Panc1 (cell line): ENCODE results near the gene DPH6.

ENCODE experiments used
- POLR2AphosphoS5 ChIP-seq: IDR thresholded peaks from 2 replicates; pipeline ENCODE4 v1.6.1; 2012; ENCODE audit warnings: mild to moderate bottlenecking, low read depth, low read length, moderate library complexity
- SIN3A ChIP-seq: IDR thresholded peaks from 2 replicates; pipeline ENCODE4 v1.6.1; 2012; ENCODE audit warnings: low read depth, mild to moderate bottlenecking, low read length, moderate library complexity, borderline replicate concordance; ENCODE audit not compliant: insufficient read depth
- TCF7L2 ChIP-seq: IDR thresholded peaks from 2 replicates; pipeline ENCODE4 v1.6.1; 2011; ENCODE audit warnings: mild to moderate bottlenecking, low read depth, low read length, inconsistent platforms
- TF ChIP-seq, protein P1 (sequence below): fragments of 450-650 bp; IDR thresholded peaks from 2 replicates; pipeline ENCODE4 v1.5.1; 2017; ENCODE audit warnings: mild to moderate bottlenecking
- TF ChIP-seq, protein P2 (sequence below), 2 experiments: IDR thresholded peaks; 2 replicates each; pipeline ENCODE4 v1.6.1; 2011 to 2012; ENCODE audit warnings: low read depth in 2 of 2, control low read depth in 1 of 2, low read length in 1 of 2, mild to moderate bottlenecking in 1 of 2, moderate library complexity in 1 of 2; ENCODE audit not compliant: insufficient read depth in 1 of 2

DNA sequence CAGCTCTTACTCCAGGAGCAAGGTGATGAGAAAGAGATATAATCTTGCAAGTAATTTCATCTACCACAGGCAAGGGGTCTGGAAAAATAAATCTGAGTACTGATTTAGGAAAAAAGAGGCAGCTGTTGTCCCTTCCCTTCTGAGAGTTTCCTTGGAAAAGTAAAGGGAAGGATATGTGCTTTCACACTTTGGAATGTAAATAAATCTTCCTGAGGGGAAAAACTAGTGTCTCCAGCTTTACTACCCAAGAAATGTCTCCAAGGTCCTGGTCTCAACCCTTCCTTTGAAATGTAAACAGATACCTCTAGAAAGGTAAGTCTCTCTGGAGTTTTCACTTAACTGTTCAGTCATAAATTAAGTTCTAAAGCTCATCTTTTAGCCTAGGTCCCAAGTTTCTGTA, 102.6 kb downstream of the DPH6 start:
- TF ChIP-seq POLR2AphosphoS5 (no peak), TCF7L2 (no peak), SIN3A (no peak)
- TF ChIP-seq, protein P1, sequence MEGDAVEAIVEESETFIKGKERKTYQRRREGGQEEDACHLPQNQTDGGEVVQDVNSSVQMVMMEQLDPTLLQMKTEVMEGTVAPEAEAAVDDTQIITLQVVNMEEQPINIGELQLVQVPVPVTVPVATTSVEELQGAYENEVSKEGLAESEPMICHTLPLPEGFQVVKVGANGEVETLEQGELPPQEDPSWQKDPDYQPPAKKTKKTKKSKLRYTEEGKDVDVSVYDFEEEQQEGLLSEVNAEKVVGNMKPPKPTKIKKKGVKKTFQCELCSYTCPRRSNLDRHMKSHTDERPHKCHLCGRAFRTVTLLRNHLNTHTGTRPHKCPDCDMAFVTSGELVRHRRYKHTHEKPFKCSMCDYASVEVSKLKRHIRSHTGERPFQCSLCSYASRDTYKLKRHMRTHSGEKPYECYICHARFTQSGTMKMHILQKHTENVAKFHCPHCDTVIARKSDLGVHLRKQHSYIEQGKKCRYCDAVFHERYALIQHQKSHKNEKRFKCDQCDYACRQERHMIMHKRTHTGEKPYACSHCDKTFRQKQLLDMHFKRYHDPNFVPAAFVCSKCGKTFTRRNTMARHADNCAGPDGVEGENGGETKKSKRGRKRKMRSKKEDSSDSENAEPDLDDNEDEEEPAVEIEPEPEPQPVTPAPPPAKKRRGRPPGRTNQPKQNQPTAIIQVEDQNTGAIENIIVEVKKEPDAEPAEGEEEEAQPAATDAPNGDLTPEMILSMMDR = no peak
- TF ChIP-seq, protein P2, sequence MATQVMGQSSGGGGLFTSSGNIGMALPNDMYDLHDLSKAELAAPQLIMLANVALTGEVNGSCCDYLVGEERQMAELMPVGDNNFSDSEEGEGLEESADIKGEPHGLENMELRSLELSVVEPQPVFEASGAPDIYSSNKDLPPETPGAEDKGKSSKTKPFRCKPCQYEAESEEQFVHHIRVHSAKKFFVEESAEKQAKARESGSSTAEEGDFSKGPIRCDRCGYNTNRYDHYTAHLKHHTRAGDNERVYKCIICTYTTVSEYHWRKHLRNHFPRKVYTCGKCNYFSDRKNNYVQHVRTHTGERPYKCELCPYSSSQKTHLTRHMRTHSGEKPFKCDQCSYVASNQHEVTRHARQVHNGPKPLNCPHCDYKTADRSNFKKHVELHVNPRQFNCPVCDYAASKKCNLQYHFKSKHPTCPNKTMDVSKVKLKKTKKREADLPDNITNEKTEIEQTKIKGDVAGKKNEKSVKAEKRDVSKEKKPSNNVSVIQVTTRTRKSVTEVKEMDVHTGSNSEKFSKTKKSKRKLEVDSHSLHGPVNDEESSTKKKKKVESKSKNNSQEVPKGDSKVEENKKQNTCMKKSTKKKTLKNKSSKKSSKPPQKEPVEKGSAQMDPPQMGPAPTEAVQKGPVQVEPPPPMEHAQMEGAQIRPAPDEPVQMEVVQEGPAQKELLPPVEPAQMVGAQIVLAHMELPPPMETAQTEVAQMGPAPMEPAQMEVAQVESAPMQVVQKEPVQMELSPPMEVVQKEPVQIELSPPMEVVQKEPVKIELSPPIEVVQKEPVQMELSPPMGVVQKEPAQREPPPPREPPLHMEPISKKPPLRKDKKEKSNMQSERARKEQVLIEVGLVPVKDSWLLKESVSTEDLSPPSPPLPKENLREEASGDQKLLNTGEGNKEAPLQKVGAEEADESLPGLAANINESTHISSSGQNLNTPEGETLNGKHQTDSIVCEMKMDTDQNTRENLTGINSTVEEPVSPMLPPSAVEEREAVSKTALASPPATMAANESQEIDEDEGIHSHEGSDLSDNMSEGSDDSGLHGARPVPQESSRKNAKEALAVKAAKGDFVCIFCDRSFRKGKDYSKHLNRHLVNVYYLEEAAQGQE (IDR thresholded peaks at IDR 0.05; ENCODE audit: insufficient read depth in 1 of 2, low read depth in 2 of 2, low read length in 1 of 2) = no peak
